Ishikawa (cell line): ENCODE measurements around the gene TNFRSF19.

Source experiments
- CEBPB ChIP-seq: IDR thresholded peaks from 2 replicates; pipeline ENCODE4 v1.6.1; 2012
- CREB1 ChIP-seq: IDR thresholded peaks from 2 replicates; pipeline ENCODE4 v1.6.1; 2012; ENCODE audit warnings: low read depth
- EGR1 ChIP-seq: IDR thresholded peaks from 2 replicates; pipeline ENCODE4 v1.6.1; 2012
- EP300 ChIP-seq: IDR thresholded peaks from 2 replicates; pipeline ENCODE4 v1.6.1; 2012; ENCODE audit warnings: borderline replicate concordance
- FOXM1 ChIP-seq: IDR thresholded peaks from 2 replicates; pipeline ENCODE4 v1.6.1; 2012; ENCODE audit warnings: low read depth, borderline replicate concordance
- MAX ChIP-seq: IDR thresholded peaks from 2 replicates; pipeline ENCODE4 v1.6.1; 2012
- NFIC ChIP-seq: IDR thresholded peaks from 2 replicates; pipeline ENCODE4 v1.6.1; 2012
- RAD21 ChIP-seq: IDR thresholded peaks from 2 replicates; pipeline ENCODE4 v1.6.1; 2012; ENCODE audit warnings: low read depth
- TAF1 ChIP-seq: IDR thresholded peaks from 2 replicates; pipeline ENCODE4 v1.6.1; 2012; ENCODE audit warnings: low read depth, mild to moderate bottlenecking
- TCF12 ChIP-seq: IDR thresholded peaks from 2 replicates; pipeline ENCODE4 v1.6.1; 2012; ENCODE audit warnings: low read depth
- TEAD4 ChIP-seq: IDR thresholded peaks from 2 replicates; pipeline ENCODE4 v1.6.1; 2012
- USF1 ChIP-seq: IDR thresholded peaks from 2 replicates; pipeline ENCODE4 v1.6.1; 2012
- YY1 ChIP-seq: IDR thresholded peaks from 2 replicates; pipeline ENCODE4 v1.6.1; 2012; ENCODE audit warnings: low read depth
- ZBTB7A ChIP-seq: IDR thresholded peaks from 2 replicates; pipeline ENCODE4 v1.6.1; 2012; ENCODE audit warnings: low read depth
- TF ChIP-seq, protein P1 (sequence below): IDR thresholded peaks from 2 replicates; pipeline ENCODE4 v1.6.1; 2012; ENCODE audit warnings: low read depth, mild to moderate bottlenecking

TNFRSF19 gene

DNA sequence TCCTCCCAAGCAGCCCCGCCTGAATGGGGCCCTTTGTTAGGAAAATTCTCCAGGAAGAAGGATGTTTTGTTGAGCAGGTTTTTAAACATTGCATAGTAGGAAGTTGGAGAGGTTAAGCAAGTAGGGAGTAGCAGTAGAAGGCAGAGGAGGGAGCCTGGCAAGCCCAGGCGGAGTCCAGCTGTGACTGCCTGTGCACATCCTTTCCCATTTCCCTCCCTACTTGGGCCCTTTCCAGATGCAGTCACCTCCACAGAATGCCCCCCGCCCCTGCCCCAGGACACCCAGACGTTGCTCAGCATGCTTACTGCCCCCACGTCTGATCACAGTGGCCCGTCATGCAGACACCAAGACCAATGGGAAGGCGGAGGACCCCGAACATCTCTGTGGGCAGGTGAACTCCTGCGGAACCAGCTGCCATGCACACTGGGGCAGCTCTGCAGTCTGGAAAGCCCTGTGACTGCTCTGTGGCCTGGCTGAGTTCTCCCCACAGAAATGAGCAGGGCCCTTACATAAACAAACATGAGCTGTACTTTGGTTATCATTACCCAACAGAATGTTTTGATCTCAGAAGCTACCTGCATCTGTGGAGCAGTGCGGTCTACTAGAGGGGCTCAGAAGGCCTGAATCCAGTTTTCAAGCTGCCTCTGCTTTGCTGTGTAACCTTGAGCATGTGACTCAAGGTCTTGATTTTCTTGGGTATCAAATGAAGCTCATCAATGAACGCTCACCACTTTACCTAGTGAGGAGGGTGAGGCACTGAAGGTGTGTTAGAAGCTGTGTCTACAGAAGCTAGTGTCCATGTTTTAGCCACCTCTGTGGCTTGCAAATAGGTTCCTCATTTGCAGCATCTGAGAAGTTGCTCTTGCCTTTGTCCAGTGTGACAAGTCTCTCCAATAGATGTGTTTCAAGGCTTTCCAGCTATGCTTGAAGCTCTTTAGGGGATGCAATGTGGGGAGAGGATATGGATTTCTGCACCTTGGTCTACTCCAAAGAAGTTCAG, 84.2 kb downstream of the TNFRSF19 start:
- no peak for TF ChIP-seq ZBTB7A
- TF ChIP-seq MAX = no peak
- TF ChIP-seq TEAD4 = no peak
- TF ChIP-seq CREB1 = no peak
- TF ChIP-seq TAF1 = no peak
- no peak for TF ChIP-seq RAD21

GRCh38 chr13:23655321-23655720, 85.1 kb downstream of the TNFRSF19 start:
- TF ChIP-seq USF1 = no peak

DNA sequence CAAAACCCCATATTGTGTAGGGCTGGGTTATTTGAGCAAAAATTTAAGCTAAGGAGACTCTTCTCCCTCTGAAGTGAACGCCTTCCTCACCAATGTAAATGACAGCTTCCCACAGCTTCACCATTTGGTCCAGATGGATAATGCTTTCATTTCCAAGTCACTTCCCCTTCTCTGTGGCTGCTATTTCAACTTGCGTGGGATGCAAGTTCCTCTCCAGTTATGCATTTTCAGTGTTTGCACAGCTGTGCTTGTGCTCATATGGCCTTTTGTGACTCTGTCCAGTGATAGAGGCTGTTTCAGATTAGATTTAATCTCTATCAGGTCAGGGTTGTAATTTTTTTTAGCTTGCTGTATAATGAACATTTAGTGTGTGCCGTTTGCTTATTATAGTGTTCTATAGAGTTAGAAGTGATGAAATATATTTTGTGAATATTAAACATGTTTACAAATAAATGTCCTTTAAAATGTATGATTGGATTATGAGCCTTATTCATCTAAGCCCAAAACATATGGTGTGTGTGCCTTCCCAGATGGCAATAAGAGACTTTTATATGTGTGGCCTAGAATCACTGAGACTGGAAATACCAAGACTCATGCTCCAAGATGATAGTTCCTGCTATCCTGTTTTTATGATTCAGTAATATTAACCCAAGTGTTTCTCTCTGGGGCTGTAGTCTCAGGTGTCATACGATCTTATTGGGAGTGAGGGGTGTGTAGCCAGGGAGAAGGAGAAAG, 86.6 kb downstream of the TNFRSF19 start:
- TF ChIP-seq ZBTB7A = no peak
- no peak for TF ChIP-seq EP300
- no peak for TF ChIP-seq TAF1

GRCh38 chr13:23658929-23659541, 88.8 kb downstream of the TNFRSF19 start:
- TF ChIP-seq MAX = no peak
- TF ChIP-seq, protein P1, sequence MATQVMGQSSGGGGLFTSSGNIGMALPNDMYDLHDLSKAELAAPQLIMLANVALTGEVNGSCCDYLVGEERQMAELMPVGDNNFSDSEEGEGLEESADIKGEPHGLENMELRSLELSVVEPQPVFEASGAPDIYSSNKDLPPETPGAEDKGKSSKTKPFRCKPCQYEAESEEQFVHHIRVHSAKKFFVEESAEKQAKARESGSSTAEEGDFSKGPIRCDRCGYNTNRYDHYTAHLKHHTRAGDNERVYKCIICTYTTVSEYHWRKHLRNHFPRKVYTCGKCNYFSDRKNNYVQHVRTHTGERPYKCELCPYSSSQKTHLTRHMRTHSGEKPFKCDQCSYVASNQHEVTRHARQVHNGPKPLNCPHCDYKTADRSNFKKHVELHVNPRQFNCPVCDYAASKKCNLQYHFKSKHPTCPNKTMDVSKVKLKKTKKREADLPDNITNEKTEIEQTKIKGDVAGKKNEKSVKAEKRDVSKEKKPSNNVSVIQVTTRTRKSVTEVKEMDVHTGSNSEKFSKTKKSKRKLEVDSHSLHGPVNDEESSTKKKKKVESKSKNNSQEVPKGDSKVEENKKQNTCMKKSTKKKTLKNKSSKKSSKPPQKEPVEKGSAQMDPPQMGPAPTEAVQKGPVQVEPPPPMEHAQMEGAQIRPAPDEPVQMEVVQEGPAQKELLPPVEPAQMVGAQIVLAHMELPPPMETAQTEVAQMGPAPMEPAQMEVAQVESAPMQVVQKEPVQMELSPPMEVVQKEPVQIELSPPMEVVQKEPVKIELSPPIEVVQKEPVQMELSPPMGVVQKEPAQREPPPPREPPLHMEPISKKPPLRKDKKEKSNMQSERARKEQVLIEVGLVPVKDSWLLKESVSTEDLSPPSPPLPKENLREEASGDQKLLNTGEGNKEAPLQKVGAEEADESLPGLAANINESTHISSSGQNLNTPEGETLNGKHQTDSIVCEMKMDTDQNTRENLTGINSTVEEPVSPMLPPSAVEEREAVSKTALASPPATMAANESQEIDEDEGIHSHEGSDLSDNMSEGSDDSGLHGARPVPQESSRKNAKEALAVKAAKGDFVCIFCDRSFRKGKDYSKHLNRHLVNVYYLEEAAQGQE = no peak
- TF ChIP-seq CREB1 = no peak
- no peak for TF ChIP-seq USF1
- TF ChIP-seq CEBPB = no peak
- TF ChIP-seq RAD21 = no peak
- no peak for TF ChIP-seq ZBTB7A
- TF ChIP-seq EP300 = no peak
- TF ChIP-seq TCF12 = no peak
- no peak for TF ChIP-seq NFIC
- TF ChIP-seq TEAD4 = no peak
- no peak for TF ChIP-seq YY1
- no peak for TF ChIP-seq EGR1
- no peak for TF ChIP-seq FOXM1

DNA sequence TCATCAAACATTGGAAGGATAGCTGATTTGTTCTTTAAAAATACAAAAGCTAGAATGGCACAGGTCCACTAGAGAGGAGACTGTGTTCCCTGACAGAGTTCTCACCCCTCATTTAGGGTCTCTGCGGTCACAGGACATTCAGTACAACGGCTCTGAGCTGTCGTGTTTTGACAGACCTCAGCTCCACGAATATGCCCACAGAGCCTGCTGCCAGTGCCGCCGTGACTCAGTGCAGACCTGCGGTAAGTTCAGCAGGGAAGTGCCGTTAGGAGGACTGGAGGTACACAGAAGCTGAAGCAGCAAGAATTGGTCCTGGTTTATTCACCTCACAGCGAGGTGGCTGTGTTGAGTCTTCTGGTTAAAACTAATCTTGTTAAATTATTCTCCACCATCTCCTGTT, 90.0 kb downstream of the TNFRSF19 start:
- no peak for TF ChIP-seq USF1
- no peak for TF ChIP-seq NFIC
- TF ChIP-seq EP300 = no peak
- no peak for TF ChIP-seq FOXM1
- TF ChIP-seq TCF12 = no peak
- no peak for TF ChIP-seq TEAD4
- TF ChIP-seq CREB1 = no peak
- TF ChIP-seq ZBTB7A = no peak
- no peak for TF ChIP-seq YY1
- TF ChIP-seq, protein P1 = no peak
- no peak for TF ChIP-seq MAX
- TF ChIP-seq EGR1 = no peak
- TF ChIP-seq TAF1 = no peak
- TF ChIP-seq RAD21 = no peak
- TF ChIP-seq CEBPB = no peak
